ENCODE results near the gene PROSER3. TPM values are rescaled to one million over a fixed set of nuclear protein-coding genes. Genes with fewer than 3 reads are reported as not detected.

Gene PROSER3
- total and polyA plus RNA-seq, 2 donors (not counting 1 experiment from before 2014, with no cell fraction given) = 3.8 to 8.1 TPM

DNA sequence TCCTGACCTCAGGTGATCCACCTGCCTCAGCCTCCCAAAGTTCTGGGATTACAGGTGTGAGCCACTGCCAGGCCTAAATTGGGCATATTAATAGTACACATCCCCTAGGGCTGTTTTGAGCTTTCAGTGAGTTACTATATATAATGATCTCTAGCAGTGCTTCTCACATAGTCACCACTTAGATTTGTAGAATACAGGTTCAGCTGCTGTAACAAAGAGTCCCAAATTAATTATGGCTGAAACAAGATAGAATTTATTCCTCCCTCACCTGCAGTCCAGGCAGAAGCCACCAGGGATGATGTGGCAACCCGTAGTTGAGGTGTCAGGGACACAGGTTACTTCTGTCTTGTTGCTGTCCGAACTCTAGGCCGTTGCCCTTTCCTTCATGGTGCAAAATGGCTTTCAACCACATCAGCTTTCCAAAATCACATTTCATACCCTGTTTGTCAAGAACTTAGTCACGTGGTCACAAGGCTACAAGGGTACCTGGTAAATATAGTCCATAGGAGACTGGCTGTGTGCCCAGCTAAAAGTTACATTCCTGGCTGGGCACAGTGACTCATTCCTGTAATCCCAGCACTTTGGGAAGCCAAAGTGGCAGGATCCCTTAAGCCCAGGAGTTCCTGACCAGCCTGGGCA is 2.9 kb downstream of the PROSER3 start:
- H3K9ac ChIP-seq (ENCODE audit: insufficient read depth, low read length) = no peak overlapping the region
- H3K4me2 ChIP-seq (ENCODE audit: extremely low read depth, insufficient read depth, low read length) = no peak overlapping the region
- DNase-seq (ENCODE audit: low read depth in 2 of 2) = no peak
- peaks cover 12% of the 10 kb centered on the region for H3K4me1 ChIP-seq (ENCODE audit: control insufficient read depth, extremely low read depth, insufficient read depth, low read length)
- H3K27me3 ChIP-seq (ENCODE audit: control insufficient read depth, insufficient read depth, low read length) = no peaks in the 10 kb centered on the region
- H3K4me3 ChIP-seq (replicated peaks in 1 of 4; ENCODE audit: control extremely low read depth in 1 of 4, insufficient read depth in 1 of 4, low read depth in 3 of 4, low read length in 4 of 4) = no peak overlapping the region
- TF ChIP-seq EZH2 (IDR thresholded peaks at IDR 0.05; ENCODE audit: low read length, missing control alignments) = no peak
- TF ChIP-seq, protein P1, sequence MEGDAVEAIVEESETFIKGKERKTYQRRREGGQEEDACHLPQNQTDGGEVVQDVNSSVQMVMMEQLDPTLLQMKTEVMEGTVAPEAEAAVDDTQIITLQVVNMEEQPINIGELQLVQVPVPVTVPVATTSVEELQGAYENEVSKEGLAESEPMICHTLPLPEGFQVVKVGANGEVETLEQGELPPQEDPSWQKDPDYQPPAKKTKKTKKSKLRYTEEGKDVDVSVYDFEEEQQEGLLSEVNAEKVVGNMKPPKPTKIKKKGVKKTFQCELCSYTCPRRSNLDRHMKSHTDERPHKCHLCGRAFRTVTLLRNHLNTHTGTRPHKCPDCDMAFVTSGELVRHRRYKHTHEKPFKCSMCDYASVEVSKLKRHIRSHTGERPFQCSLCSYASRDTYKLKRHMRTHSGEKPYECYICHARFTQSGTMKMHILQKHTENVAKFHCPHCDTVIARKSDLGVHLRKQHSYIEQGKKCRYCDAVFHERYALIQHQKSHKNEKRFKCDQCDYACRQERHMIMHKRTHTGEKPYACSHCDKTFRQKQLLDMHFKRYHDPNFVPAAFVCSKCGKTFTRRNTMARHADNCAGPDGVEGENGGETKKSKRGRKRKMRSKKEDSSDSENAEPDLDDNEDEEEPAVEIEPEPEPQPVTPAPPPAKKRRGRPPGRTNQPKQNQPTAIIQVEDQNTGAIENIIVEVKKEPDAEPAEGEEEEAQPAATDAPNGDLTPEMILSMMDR (conservative IDR thresholded peaks at IDR 0.05 in 1 of 2, IDR thresholded peaks at IDR 0.05 in 1 of 2; ENCODE audit: low read depth in 1 of 2, low read length in 2 of 2) = no peak
- no peak overlapping the region for H3K27ac ChIP-seq (ENCODE audit: insufficient read depth, low read length)
- H3K9me3 ChIP-seq (ENCODE audit: control insufficient read depth, insufficient read depth, low read depth, low read length) = no peaks in the 10 kb centered on the region
- no peaks in the 10 kb centered on the region for H4K20me1 ChIP-seq (ENCODE audit: control insufficient read depth, extremely low read depth, insufficient read depth, low read length)
- peaks cover 22% of the 10 kb centered on the region for H3K79me2 ChIP-seq (ENCODE audit: control insufficient read depth, insufficient read depth, low read length)
- peaks cover 21% of the 10 kb centered on the region for H3K36me3 ChIP-seq (ENCODE audit: control insufficient read depth, insufficient read depth, low read length)
- H2AFZ ChIP-seq (ENCODE audit: low read length) = no peak overlapping the region

DNA sequence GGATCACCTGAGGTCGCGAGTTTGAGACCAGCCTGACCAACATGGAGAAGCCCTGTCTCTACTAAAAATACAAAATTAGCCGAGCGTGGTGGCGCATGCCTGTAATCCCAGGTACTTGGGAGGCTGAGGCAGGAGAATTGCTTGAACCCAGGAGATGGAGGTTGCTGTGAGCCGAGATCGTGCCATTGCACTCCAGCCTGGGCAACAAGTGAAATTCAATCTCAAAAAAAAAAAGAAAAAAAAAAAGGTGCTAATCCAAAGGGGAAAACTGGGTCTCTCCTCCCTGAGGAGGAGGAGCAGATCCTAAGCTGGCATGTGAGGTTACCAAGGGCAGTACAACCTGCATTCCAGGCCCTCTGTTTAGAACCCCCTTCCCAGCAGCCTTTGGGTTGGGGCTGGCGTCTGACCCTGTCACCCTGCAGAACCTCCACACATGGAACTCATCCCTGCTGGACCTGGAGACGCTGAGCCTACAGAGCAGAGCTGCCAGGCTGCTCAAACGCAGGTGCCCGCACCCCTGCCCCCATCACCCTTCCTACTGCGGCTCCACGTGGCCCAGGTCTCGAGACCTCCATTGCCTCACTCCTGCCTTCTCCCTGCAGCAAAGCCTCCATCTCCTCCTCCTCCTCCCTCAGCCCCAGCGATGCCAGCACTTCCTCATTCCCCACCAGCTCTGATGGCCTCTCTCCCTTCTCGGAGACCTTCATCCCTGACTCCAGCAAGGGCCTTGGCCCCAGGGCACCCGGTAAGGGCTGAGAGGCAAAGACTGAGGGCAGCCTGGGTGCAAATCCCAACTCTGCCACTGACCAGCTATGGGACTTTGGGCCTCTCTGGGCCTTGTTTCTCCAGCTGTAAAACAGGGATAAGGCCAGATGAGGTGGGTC is 6.7 kb downstream of the PROSER3 start:
- no peak overlapping the region for H2AFZ ChIP-seq (ENCODE audit: low read length)
- DNase-seq (ENCODE audit: low read depth in 2 of 2) = no peak
- no peaks in the 10 kb centered on the region for H3K9me3 ChIP-seq (ENCODE audit: control insufficient read depth, insufficient read depth, low read depth, low read length)
- no peaks in the 10 kb centered on the region for H4K20me1 ChIP-seq (ENCODE audit: control insufficient read depth, extremely low read depth, insufficient read depth, low read length)
- H3K9ac ChIP-seq (ENCODE audit: insufficient read depth, low read length) = no peak overlapping the region
- peaks cover 20% of the 10 kb centered on the region for H3K36me3 ChIP-seq (ENCODE audit: control insufficient read depth, insufficient read depth, low read length)
- no peaks in the 10 kb centered on the region for H3K4me1 ChIP-seq (ENCODE audit: control insufficient read depth, extremely low read depth, insufficient read depth, low read length)
- TF ChIP-seq, protein P1 (conservative IDR thresholded peaks at IDR 0.05 in 1 of 2, IDR thresholded peaks at IDR 0.05 in 1 of 2; ENCODE audit: low read depth in 1 of 2, low read length in 2 of 2) = no peak
- no peak for TF ChIP-seq EZH2 (IDR thresholded peaks at IDR 0.05; ENCODE audit: low read length, missing control alignments)
- H3K4me3 ChIP-seq (replicated peaks in 1 of 4; ENCODE audit: control extremely low read depth in 1 of 4, insufficient read depth in 1 of 4, low read depth in 3 of 4, low read length in 4 of 4) = no peak overlapping the region
- peaks cover 7% of the 10 kb centered on the region for H3K79me2 ChIP-seq (ENCODE audit: control insufficient read depth, insufficient read depth, low read length)
- H3K27ac ChIP-seq (ENCODE audit: insufficient read depth, low read length) = no peak overlapping the region
- no peak overlapping the region for H3K4me2 ChIP-seq (ENCODE audit: extremely low read depth, insufficient read depth, low read length)
- no peaks in the 10 kb centered on the region for H3K27me3 ChIP-seq (ENCODE audit: control insufficient read depth, insufficient read depth, low read length)

DNA sequence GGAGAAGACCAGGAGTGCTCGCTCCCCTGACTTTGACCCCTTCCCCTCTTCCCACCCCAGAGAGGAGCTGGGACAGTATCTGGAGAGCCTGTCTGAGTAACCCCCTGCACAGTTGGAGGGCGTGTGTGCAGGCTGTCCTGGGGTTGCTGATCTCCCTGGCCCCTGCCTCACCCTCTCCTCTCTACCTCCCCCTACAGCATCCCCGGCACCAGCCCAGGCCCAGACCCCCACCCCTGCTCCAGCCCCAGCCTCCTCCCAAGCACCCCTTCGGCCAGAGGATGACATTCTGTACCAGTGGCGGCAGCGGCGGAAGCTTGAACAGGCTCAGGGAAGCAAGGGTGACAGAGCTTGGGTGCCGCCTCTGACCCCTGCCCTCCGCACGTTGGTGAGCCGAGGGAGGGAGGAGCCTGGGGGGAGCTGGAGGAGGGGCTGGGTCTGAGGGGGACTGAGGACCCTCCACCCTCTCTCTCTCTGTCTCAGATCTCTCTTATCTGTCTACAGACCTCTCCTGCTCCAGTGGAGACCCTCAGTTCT is 8.7 kb downstream of the PROSER3 start:
- Histone ChIP-seq H3K9me3 (ENCODE audit: control insufficient read depth, insufficient read depth, low read depth, low read length) (no peaks in the 10 kb centered on the region), H3K27ac (ENCODE audit: insufficient read depth, low read length) (no peak overlapping the region), H3K4me3 (replicated peaks in 1 of 4; ENCODE audit: control extremely low read depth in 1 of 4, insufficient read depth in 1 of 4, low read depth in 3 of 4, low read length in 4 of 4) (no peak overlapping the region), H2AFZ (ENCODE audit: low read length) (no peak overlapping the region), H4K20me1 (ENCODE audit: control insufficient read depth, extremely low read depth, insufficient read depth, low read length) (no peaks in the 10 kb centered on the region), H3K27me3 (ENCODE audit: control insufficient read depth, insufficient read depth, low read length) (no peaks in the 10 kb centered on the region), H3K9ac (ENCODE audit: insufficient read depth, low read length) (no peak overlapping the region), H3K36me3 (ENCODE audit: control insufficient read depth, insufficient read depth, low read length) (peaks cover 15% of the 10 kb centered on the region), H3K4me1 (ENCODE audit: control insufficient read depth, extremely low read depth, insufficient read depth, low read length) (no peaks in the 10 kb centered on the region), H3K79me2 (ENCODE audit: control insufficient read depth, insufficient read depth, low read length) (no peaks in the 10 kb centered on the region), H3K4me2 (ENCODE audit: extremely low read depth, insufficient read depth, low read length) (no peak overlapping the region)
- TF ChIP-seq EZH2 (IDR thresholded peaks at IDR 0.05; ENCODE audit: low read length, missing control alignments) = no peak
- TF ChIP-seq, protein P1 (conservative IDR thresholded peaks at IDR 0.05 in 1 of 2, IDR thresholded peaks at IDR 0.05 in 1 of 2; ENCODE audit: low read depth in 1 of 2, low read length in 2 of 2) = no peak
- DNase-seq (ENCODE audit: low read depth in 2 of 2) = no peak
